ENCODE data around the gene PPP1R12C.
"Not testable (repeated sequence)": the region's sequence is repeated elsewhere in the genome, so short reads cannot be mapped to it uniquely, and the experiment has no call there.

The PPP1R12C gene

GRCh38 chr19:55068950-55069864 lies 48.2 kb downstream of the PPP1R12C start:
- peak overlapping the region; percentile 52 for H3K4me3 ChIP-seq (ENCODE audit: low read length)
- TF ChIP-seq CTCF (IDR thresholded peaks at IDR 0.05; ENCODE audit: insufficient read depth, low read depth, low read length, missing control alignments) = no peak
- peak; percentile 93 for DNase-seq (ENCODE audit: low read depth)

GRCh38 chr19:55067869-55068268 lies 49.6 kb downstream of the PPP1R12C start:
- no peak overlapping the region for H3K4me3 ChIP-seq (ENCODE audit: low read length)
- no peak for TF ChIP-seq CTCF (IDR thresholded peaks at IDR 0.05; ENCODE audit: insufficient read depth, low read depth, low read length, missing control alignments)
- DNase-seq (ENCODE audit: low read depth) = no peak

- DNase-seq (ENCODE audit: low read depth) = peak; percentile 53
- no peak overlapping the region for H3K4me3 ChIP-seq (ENCODE audit: low read length)
- TF ChIP-seq CTCF (IDR thresholded peaks at IDR 0.05; ENCODE audit: insufficient read depth, low read depth, low read length, missing control alignments) = no peak
Measured at GRCh38 chr19:55066107-55066709, 51.2 kb downstream of the PPP1R12C start.

GRCh38 chr19:55065516-55065915 lies 51.9 kb downstream of the PPP1R12C start:
- not testable (repeated sequence) for H3K4me3 ChIP-seq (ENCODE audit: low read length); DNase-seq (ENCODE audit: low read depth)

GRCh38 chr19:55063492-55063843 lies 54.0 kb downstream of the PPP1R12C start:
- H3K4me3 ChIP-seq (ENCODE audit: low read length) = no peak overlapping the region
- TF ChIP-seq CTCF (IDR thresholded peaks at IDR 0.05; ENCODE audit: insufficient read depth, low read depth, low read length, missing control alignments) = no peak
- DNase-seq (ENCODE audit: low read depth) = no peak

- H3K4me3 ChIP-seq (ENCODE audit: low read length) = peak within 1 kb of the TSS; percentile 64
- DNase-seq (ENCODE audit: low read depth) = peak; percentile 97
- no peak for TF ChIP-seq CTCF (IDR thresholded peaks at IDR 0.05; ENCODE audit: insufficient read depth, low read depth, low read length, missing control alignments)
Measured at GRCh38 chr19:55062735-55063491, 54.5 kb downstream of the PPP1R12C start, which contains the start of gene RDH13. Gene RDH13, minus strand, starts transcription at chr19:55063148. Its CDS starts 116 bp downstream, at chr19:55063032.

- not testable (repeated sequence) for H3K4me3 ChIP-seq (ENCODE audit: low read length); DNase-seq (ENCODE audit: low read depth)
Measured at GRCh38 chr19:55060287-55060686, 57.1 kb downstream of the PPP1R12C start.
